ENCODE measurements around the gene LMO7. TPM values are rescaled to one million over a fixed set of nuclear protein-coding genes. Genes with fewer than 3 reads are reported as not detected.

The LMO7 gene
- total RNA-seq, 2 experiments from 2014 or later = 21.4 to 25.4 TPM

DNA sequence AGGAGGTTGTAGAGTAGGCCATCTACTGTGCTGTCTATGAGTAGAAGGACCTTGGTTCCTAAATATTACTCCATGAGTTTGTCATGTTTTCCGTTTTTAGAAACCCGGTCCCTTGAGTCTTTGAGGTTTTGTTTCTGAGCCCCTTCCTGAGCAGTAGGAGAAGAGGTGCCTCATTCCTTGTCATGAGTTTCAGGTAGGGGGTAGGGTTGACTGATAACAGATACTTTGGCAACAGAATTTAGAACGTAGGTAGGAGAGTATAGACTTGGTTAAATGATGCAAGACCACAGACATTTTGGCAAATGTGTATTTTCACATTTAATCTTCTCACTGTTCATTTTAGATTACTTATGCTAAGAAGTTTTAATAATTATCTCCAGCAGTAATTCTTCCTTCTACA, 24.6 kb downstream of the LMO7 start:
- no peaks in the 10 kb centered on the region for H3K79me2 ChIP-seq (ENCODE audit: insufficient read depth, low read depth, low read length)
- H4K20me1 ChIP-seq (ENCODE audit: insufficient read depth, low read length) = no peaks in the 10 kb centered on the region
- H3K4me1 ChIP-seq (ENCODE audit: insufficient read depth, low read length, poor library complexity, severe bottlenecking) = no peaks in the 10 kb centered on the region
- no peak for TF ChIP-seq EZH2phosphoT487 (IDR thresholded peaks at IDR 0.05; ENCODE audit: borderline replicate concordance, low read depth, low read length)
- TF ChIP-seq, protein P1, sequence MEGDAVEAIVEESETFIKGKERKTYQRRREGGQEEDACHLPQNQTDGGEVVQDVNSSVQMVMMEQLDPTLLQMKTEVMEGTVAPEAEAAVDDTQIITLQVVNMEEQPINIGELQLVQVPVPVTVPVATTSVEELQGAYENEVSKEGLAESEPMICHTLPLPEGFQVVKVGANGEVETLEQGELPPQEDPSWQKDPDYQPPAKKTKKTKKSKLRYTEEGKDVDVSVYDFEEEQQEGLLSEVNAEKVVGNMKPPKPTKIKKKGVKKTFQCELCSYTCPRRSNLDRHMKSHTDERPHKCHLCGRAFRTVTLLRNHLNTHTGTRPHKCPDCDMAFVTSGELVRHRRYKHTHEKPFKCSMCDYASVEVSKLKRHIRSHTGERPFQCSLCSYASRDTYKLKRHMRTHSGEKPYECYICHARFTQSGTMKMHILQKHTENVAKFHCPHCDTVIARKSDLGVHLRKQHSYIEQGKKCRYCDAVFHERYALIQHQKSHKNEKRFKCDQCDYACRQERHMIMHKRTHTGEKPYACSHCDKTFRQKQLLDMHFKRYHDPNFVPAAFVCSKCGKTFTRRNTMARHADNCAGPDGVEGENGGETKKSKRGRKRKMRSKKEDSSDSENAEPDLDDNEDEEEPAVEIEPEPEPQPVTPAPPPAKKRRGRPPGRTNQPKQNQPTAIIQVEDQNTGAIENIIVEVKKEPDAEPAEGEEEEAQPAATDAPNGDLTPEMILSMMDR (conservative IDR thresholded peaks at IDR 0.05; ENCODE audit: low read length) = no peak
- CTCF ChIA-PET (ENCODE audit: unreplicated experiment) = no interaction called here
- H3K4me3 ChIP-seq (ENCODE audit: low read depth, low read length, poor library complexity, severe bottlenecking) = no peak overlapping the region
- no peak overlapping the region for H3K27ac ChIP-seq (ENCODE audit: low read depth, low read length, poor library complexity, severe bottlenecking)
- no peaks in the 10 kb centered on the region for H3K9me2 ChIP-seq (ENCODE audit: insufficient read depth, low read length)
- BruUV-seq (replicated peaks) = no TSS peak
- H3K36me3 ChIP-seq (ENCODE audit: insufficient read depth, low read length) = no peaks in the 10 kb centered on the region
- DNase-seq (ENCODE audit: low spot score) = no peak
- intact Hi-C loops (cut with micrococcal nuclease; ENCODE audit: unreplicated experiment) = no loop called here
- H3K4me2 ChIP-seq (ENCODE audit: low read length) = no peak overlapping the region
- POLR2A ChIA-PET = no interaction called here
- H3K9me3 ChIP-seq (ENCODE audit: low read length) = no peaks in the 10 kb centered on the region
- no peak overlapping the region for H2AFZ ChIP-seq (ENCODE audit: low read length)

DNA sequence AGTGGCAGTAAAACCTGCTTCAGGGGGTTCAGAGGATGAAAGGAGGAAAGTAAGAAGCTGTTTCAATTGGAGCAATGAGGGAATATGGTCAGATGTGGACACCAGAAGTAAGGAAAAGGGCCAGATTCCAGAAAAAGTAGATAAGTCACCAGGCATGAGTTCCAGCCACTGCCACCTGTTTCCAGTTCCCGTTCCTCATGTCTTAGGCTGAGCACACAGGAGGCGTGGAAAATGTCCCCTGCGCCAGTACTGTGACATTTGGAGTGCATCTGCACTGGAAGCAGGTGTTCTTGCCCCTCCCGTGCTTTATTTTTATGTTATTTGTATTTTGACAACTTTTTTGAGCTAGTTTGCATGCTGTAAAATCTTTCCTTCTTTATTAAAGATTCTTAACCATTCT, 25.3 kb downstream of the LMO7 start:
- no peak overlapping the region for H3K27ac ChIP-seq (ENCODE audit: low read depth, low read length, poor library complexity, severe bottlenecking)
- no peaks in the 10 kb centered on the region for H3K9me3 ChIP-seq (ENCODE audit: low read length)
- H3K36me3 ChIP-seq (ENCODE audit: insufficient read depth, low read length) = no peaks in the 10 kb centered on the region
- DNase-seq (ENCODE audit: low spot score) = no peak
- H3K9me2 ChIP-seq (ENCODE audit: insufficient read depth, low read length) = no peaks in the 10 kb centered on the region
- TF ChIP-seq, protein P1 (conservative IDR thresholded peaks at IDR 0.05; ENCODE audit: low read length) = no peak
- TF ChIP-seq EZH2phosphoT487 (IDR thresholded peaks at IDR 0.05; ENCODE audit: borderline replicate concordance, low read depth, low read length) = no peak
- intact Hi-C loops (cut with micrococcal nuclease; ENCODE audit: unreplicated experiment) = no loop called here
- no TSS peak for BruUV-seq (replicated peaks)
- CTCF ChIA-PET (ENCODE audit: unreplicated experiment) = no interaction called here
- no peaks in the 10 kb centered on the region for H3K79me2 ChIP-seq (ENCODE audit: insufficient read depth, low read depth, low read length)
- no peak overlapping the region for H2AFZ ChIP-seq (ENCODE audit: low read length)
- no peak overlapping the region for H3K4me2 ChIP-seq (ENCODE audit: low read length)
- H4K20me1 ChIP-seq (ENCODE audit: insufficient read depth, low read length) = no peaks in the 10 kb centered on the region
- POLR2A ChIA-PET = interaction anchor here (1.1 kb wide), 2 partner anchors 11 to 16 kb away, joined by 3 read pairs; no protein-coding TSS in a partner anchor
- H3K4me3 ChIP-seq (ENCODE audit: low read depth, low read length, poor library complexity, severe bottlenecking) = no peak overlapping the region
- H3K4me1 ChIP-seq (ENCODE audit: insufficient read depth, low read length, poor library complexity, severe bottlenecking) = no peaks in the 10 kb centered on the region

DNA sequence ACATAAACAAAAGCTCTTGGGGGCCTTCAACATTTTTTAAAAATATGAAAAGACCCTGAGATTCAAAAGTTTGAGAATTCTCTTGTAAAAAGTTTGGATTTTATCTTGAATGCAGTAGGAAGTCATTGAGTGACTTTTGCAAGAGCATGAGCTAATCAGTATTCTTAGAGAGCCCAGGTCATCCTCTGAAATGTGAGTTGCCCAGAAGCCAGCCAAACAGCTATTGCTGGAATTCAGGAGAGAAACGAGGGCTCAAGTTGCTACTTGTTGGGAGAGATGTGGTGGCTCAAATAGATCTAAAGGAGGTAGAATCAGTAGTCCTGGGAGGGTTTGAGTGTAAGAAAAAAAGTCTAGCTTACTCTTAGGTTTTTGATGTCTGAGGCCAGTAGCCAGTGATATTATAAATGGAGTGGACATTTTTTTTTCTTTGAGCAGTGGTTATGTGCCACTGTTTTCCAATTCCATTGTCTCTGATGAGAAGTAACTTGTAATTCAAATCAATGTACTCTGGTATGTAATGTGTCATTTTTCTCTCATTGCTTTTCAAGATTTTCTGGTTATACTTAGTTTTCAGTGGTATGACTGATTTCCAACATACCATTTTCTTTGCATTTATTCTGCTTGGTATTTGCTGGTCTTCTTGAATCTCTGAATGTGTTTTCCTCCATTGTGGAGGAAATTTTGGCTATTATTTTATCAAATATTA, 30.7 kb downstream of the LMO7 start:
- no peaks in the 10 kb centered on the region for H3K9me2 ChIP-seq (ENCODE audit: insufficient read depth, low read length)
- no peak overlapping the region for H3K4me2 ChIP-seq (ENCODE audit: low read length)
- no peak overlapping the region for H3K27ac ChIP-seq (ENCODE audit: low read depth, low read length, poor library complexity, severe bottlenecking)
- no peaks in the 10 kb centered on the region for H3K36me3 ChIP-seq (ENCODE audit: insufficient read depth, low read length)
- no peak for DNase-seq (ENCODE audit: low spot score)
- intact Hi-C loops (cut with micrococcal nuclease; ENCODE audit: unreplicated experiment) = no loop called here
- H3K4me1 ChIP-seq (ENCODE audit: insufficient read depth, low read length, poor library complexity, severe bottlenecking) = no peaks in the 10 kb centered on the region
- ChIA-PET CTCF (ENCODE audit: unreplicated experiment) (no interaction called here), POLR2A (interaction anchor here (0.5 to 1.8 kb wide), 5 partner anchors 10 to 117 kb away, joined by 3 to 6 read pairs (median 3); no protein-coding TSS in a partner anchor)
- TF ChIP-seq EZH2phosphoT487 (IDR thresholded peaks at IDR 0.05; ENCODE audit: borderline replicate concordance, low read depth, low read length) = no peak
- TF ChIP-seq, protein P1 (conservative IDR thresholded peaks at IDR 0.05; ENCODE audit: low read length) = no peak
- H3K9me3 ChIP-seq (ENCODE audit: low read length) = no peaks in the 10 kb centered on the region
- H2AFZ ChIP-seq (ENCODE audit: low read length) = no peak overlapping the region
- no peaks in the 10 kb centered on the region for H3K79me2 ChIP-seq (ENCODE audit: insufficient read depth, low read depth, low read length)
- H4K20me1 ChIP-seq (ENCODE audit: insufficient read depth, low read length) = no peaks in the 10 kb centered on the region
- no peak overlapping the region for H3K4me3 ChIP-seq (ENCODE audit: low read depth, low read length, poor library complexity, severe bottlenecking)
- BruUV-seq (replicated peaks) = no TSS peak

Measured in OCI-LY7 (cell line).